Thyroid gland (tissue), 4 donors: Measurements from ENCODE around the gene PPP1R36. TPM values are rescaled to one million over a fixed set of nuclear protein-coding genes. Genes with fewer than 3 reads are reported as not detected.

Experiments
- DNase-seq, 2 donors: peaks; one replicate each; pipeline ENCODE4 v3.0.0-alpha.2; 2019
- H3K27ac ChIP-seq, 3 donors: fragments of 200-600 bp; sonication (generic); 1 replicate in 2 of 3; 2 replicates in 1 of 3; pipeline ENCODE4 v1.5.1; 2016 to 2019; ENCODE audit warnings: mild to moderate bottlenecking in 1 of 3, moderate library complexity in 1 of 3
- H3K27me3 ChIP-seq: fragments of 200-600 bp; sonication (generic); one replicate; pipeline ENCODE4 v1.5.1; 2019
- H3K36me3 ChIP-seq, 2 donors: fragments of 200-600 bp; sonication (generic); one replicate each; pipeline ENCODE4 v1.5.1; 2016 to 2019
- H3K4me1 ChIP-seq, 2 donors: fragments of 200-600 bp; sonication (generic); one replicate each; pipeline ENCODE4 v1.5.1; 2017 to 2019
- H3K4me3 ChIP-seq, 3 donors: fragments of 200-600 bp; sonication (generic); replicated peaks in 1 of 3; 1 replicate in 2 of 3; 2 replicates in 1 of 3; pipeline ENCODE4 v1.5.1; 2016; ENCODE audit warnings: mild to moderate bottlenecking in 1 of 3
- H3K9me3 ChIP-seq: fragments of 200-600 bp; sonication (generic); one replicate; pipeline ENCODE4 v1.5.1; 2017
- POLR2A ChIP-seq, 2 donors: fragments of 450-650 bp; IDR thresholded peaks; one replicate each; pipeline ENCODE4 v1.6.1; 2017; ENCODE audit warnings: antibody characterized with exemption in 2 of 2, mild to moderate bottlenecking in 2 of 2, moderate library complexity in 1 of 2
- WGBS, 2 donors: methylation state at CpG; one replicate each; pipeline ENCODE4 v1.1.5; 2017; 5-methylcytosine and 5-hydroxymethylcytosine counted together
- intact Hi-C: fragments of 100-400 bp; cut with DNase I; formaldehyde crosslinking; loops from one replicate; pipeline ENCODE4 v1.15.1; 2023
- total RNA-seq, 4 donors: library from RNA; depleted of rRNA; stranded (reverse); fragments of >200 nt; gene quantifications; one replicate each; pipeline ENCODE4 v1.2.3, GENCODE V29; 2016
- TF ChIP-seq, protein P1 (sequence below), 6 experiments: fragments of 200-600 bp in 3 of 6; fragments of 450-650 bp in 3 of 6; sonication (generic) in 3 of 6; IDR thresholded peaks; one replicate each; pipeline ENCODE4 v1.5.1; 2016 to 2019; ENCODE audit warnings: antibody characterized with exemption in 6 of 6, mild to moderate bottlenecking in 2 of 6, inconsistent platforms in 1 of 6, moderate library complexity in 1 of 6

The PPP1R36 gene
- total RNA-seq, 4 donors from 2014 or later: 0.54 to 0.67 (median 0.63) TPM; not detected in 1

GRCh38 chr14:64518229-64518628 lies 31.5 kb upstream of the PPP1R36 start:
- Histone ChIP-seq H3K27ac (peak overlapping the region in 1 of 3 donors; percentile 43), H3K4me3 (no peak overlapping the region), H3K9me3 (no peaks in the 10 kb centered on the region), H3K4me1 (peaks cover 28 to 35% of the 10 kb centered on the region in 2 donors), H3K36me3 (peaks cover 3 to 12% of the 10 kb centered on the region in 2 donors), H3K27me3 (no peaks in the 10 kb centered on the region)
- no peak for TF ChIP-seq POLR2A (IDR thresholded peaks at IDR 0.05)
- TF ChIP-seq, protein P1, sequence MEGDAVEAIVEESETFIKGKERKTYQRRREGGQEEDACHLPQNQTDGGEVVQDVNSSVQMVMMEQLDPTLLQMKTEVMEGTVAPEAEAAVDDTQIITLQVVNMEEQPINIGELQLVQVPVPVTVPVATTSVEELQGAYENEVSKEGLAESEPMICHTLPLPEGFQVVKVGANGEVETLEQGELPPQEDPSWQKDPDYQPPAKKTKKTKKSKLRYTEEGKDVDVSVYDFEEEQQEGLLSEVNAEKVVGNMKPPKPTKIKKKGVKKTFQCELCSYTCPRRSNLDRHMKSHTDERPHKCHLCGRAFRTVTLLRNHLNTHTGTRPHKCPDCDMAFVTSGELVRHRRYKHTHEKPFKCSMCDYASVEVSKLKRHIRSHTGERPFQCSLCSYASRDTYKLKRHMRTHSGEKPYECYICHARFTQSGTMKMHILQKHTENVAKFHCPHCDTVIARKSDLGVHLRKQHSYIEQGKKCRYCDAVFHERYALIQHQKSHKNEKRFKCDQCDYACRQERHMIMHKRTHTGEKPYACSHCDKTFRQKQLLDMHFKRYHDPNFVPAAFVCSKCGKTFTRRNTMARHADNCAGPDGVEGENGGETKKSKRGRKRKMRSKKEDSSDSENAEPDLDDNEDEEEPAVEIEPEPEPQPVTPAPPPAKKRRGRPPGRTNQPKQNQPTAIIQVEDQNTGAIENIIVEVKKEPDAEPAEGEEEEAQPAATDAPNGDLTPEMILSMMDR (IDR thresholded peaks at IDR 0.05): no peak
- 79 to 93% methylated on average over 4 of the region's 4 CpGs for WGBS, 2 donors
- intact Hi-C loops: no loop called here
- no peak for DNase-seq

- no peak overlapping the region for H3K27ac ChIP-seq
- H3K4me3 ChIP-seq: no peak overlapping the region
- TF ChIP-seq, protein P1 (IDR thresholded peaks at IDR 0.05): no peak
- TF ChIP-seq POLR2A (IDR thresholded peaks at IDR 0.05): no peak
- DNase-seq: no peak
- H3K27me3 ChIP-seq: no peaks in the 10 kb centered on the region
- intact Hi-C loops: no loop called here
- H3K36me3 ChIP-seq: peaks cover 4 to 12% of the 10 kb centered on the region in 2 donors
- H3K4me1 ChIP-seq: peaks cover 13 to 15% of the 10 kb centered on the region in 2 donors
- H3K9me3 ChIP-seq: no peaks in the 10 kb centered on the region
- WGBS, 2 donors: 95 to 96% methylated on average over 4 of the region's 4 CpGs
These were observed 29.1 kb upstream of the PPP1R36 start for GRCh38 chr14:64520699-64521098.

DNA sequence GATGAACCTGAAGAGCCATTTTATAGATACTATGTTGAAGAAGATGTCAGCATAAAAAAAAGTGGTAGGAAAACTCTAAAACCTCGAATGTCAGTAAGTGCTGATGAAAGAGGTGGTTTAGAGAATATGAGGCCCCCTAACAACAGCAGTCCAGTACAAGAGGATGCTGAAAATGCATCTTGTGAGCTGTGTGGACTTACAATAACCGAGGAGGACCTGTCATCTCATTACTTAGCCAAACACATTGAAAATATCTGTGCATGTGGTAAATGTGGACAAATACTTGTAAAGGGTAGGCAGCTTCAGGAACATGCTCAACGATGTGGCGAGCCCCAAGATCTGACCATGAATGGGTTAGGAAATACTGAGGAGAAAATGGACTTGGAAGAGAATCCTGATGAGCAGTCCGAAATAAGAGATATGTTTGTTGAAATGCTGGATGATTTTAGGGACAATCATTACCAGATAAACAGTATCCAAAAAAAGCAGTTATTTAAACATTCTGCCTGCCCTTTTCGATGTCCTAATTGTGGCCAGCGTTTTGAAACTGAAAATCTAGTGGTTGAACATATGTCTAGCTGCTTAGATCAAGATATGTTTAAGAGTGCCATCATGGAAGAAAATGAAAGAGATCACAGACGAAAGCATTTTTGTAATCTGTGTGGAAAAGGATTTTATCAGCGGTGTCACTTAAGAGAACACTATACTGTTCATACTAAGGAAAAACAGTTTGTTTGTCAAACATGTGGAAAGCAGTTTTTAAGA lies 27.0 kb upstream of the PPP1R36 start:
- peaks cover 0 to 4% of the 10 kb centered on the region in 2 donors for H3K4me1 ChIP-seq
- H3K4me3 ChIP-seq: no peak overlapping the region
- H3K9me3 ChIP-seq: no peaks in the 10 kb centered on the region
- H3K27ac ChIP-seq: no peak overlapping the region
- peaks cover 4 to 12% of the 10 kb centered on the region in 2 donors for H3K36me3 ChIP-seq
- TF ChIP-seq POLR2A (IDR thresholded peaks at IDR 0.05): no peak
- TF ChIP-seq, protein P1 (IDR thresholded peaks at IDR 0.05): no peak
- H3K27me3 ChIP-seq: no peaks in the 10 kb centered on the region
- DNase-seq: no peak
- 93% methylated on average over 9 of the region's 9 CpGs for WGBS, 2 donors
- intact Hi-C loops: no loop called here

DNA sequence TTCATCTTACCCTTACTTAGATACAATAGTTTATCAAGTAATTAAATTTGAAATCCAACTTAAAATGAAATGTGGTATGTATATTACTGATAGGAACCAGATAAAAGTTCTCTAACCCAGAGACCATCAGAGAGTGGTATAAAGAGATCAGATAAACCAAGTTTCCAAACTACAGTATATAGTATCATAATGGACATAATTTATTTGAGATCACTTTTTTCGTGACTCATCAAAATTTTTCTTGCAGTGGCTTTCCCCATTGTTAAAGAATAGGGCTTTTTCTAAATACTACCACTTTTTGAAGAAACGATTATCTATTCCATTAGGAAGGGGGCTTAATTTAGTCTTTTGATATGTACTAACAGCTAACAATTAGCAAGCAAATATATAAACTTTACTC lies 24.4 kb upstream of the PPP1R36 start:
- Histone ChIP-seq H3K4me1 (no peaks in the 10 kb centered on the region), H3K9me3 (no peaks in the 10 kb centered on the region), H3K27ac (no peak overlapping the region), H3K27me3 (no peaks in the 10 kb centered on the region), H3K36me3 (peaks cover 4 to 12% of the 10 kb centered on the region in 2 donors), H3K4me3 (no peak overlapping the region)
- DNase-seq: no peak
- TF ChIP-seq, protein P1 (IDR thresholded peaks at IDR 0.05): no peak
- no peak for TF ChIP-seq POLR2A (IDR thresholded peaks at IDR 0.05)
- intact Hi-C loops: no loop called here
- WGBS, 2 donors: 90 to 95% methylated on average over 2 of the region's 2 CpGs

- Histone ChIP-seq H3K27me3 (no peaks in the 10 kb centered on the region), H3K27ac (no peak overlapping the region), H3K4me3 (no peak overlapping the region), H3K9me3 (no peaks in the 10 kb centered on the region), H3K36me3 (no peaks in the 10 kb centered on the region), H3K4me1 (no peaks in the 10 kb centered on the region)
- WGBS, 2 donors: 80 to 85% methylated on average over 2 of the region's 2 CpGs
- TF ChIP-seq, protein P1 (IDR thresholded peaks at IDR 0.05): no peak
- no peak for TF ChIP-seq POLR2A (IDR thresholded peaks at IDR 0.05)
- DNase-seq: no peak
- intact Hi-C loops: no loop called here
These were observed 18.2 kb upstream of the PPP1R36 start for GRCh38 chr14:64531567-64531966.
